PFSK-1 (cell line): Measurements from ENCODE around the gene IGF1R.

Experiments used
- FOXP2 ChIP-seq: optimal IDR thresholded peaks from 2 replicates; pipeline ENCODE3; 2011; ENCODE audit warnings: borderline replicate concordance, control low read depth, inconsistent platforms; ENCODE audit not compliant: insufficient read depth; ENCODE audit errors: extremely low read length, extremely low read depth
- POLR2AphosphoS5 ChIP-seq: IDR thresholded peaks from 2 replicates; pipeline ENCODE4 v1.6.1; 2012; ENCODE audit warnings: low read depth, mild to moderate bottlenecking, control low read depth, low read length, moderate library complexity
- REST ChIP-seq, 2 experiments: IDR thresholded peaks; 2 replicates each; pipeline versions ENCODE4 v1.6.1 to v1.8.0; 2011 to 2012; ENCODE audit warnings: low read depth in 2 of 2, low read length in 2 of 2, control low read depth in 1 of 2, inconsistent platforms in 1 of 2, mild to moderate bottlenecking in 1 of 2, moderate library complexity in 1 of 2; ENCODE audit not compliant: insufficient read depth in 1 of 2
- SIN3A ChIP-seq: IDR thresholded peaks from 2 replicates; pipeline ENCODE4 v1.6.1; 2012; ENCODE audit warnings: mild to moderate bottlenecking, low read length, moderate library complexity, borderline replicate concordance; ENCODE audit not compliant: insufficient read depth
- TAF1 ChIP-seq: IDR thresholded peaks from 2 replicates; pipeline ENCODE4 v1.6.1; 2012; ENCODE audit warnings: low read length, control low read depth, borderline replicate concordance; ENCODE audit not compliant: insufficient read depth

GRCh38 chr15:98798375-98798893 lies 150.1 kb downstream of the IGF1R start:
- TF ChIP-seq TAF1 (peak; percentile 43; the same call in 1 of the 2 replicates), REST (IDR thresholded peaks at IDR 0.05; ENCODE audit: insufficient read depth in 1 of 2, low read depth in 2 of 2, low read length in 2 of 2) (no peak), POLR2AphosphoS5 (no peak), SIN3A (no peak), FOXP2 (no peak)
